HG03025 (cell line): ENCODE measurements around the gene HHIPL2.
"Not testable (repeated sequence)": the region's sequence is repeated elsewhere in the genome, so short reads cannot be mapped to it uniquely, and the experiment has no call there.

Experiments
- ATAC-seq: cut with Tn5 transposase; IDR thresholded peaks from one replicate; pipeline ENCODE4 v1.9.1; 2021; ENCODE audit warnings: mild to moderate bottlenecking, moderate library complexity; ENCODE audit not compliant: unreplicated experiment, low FRiP score

The HHIPL2 gene

DNA sequence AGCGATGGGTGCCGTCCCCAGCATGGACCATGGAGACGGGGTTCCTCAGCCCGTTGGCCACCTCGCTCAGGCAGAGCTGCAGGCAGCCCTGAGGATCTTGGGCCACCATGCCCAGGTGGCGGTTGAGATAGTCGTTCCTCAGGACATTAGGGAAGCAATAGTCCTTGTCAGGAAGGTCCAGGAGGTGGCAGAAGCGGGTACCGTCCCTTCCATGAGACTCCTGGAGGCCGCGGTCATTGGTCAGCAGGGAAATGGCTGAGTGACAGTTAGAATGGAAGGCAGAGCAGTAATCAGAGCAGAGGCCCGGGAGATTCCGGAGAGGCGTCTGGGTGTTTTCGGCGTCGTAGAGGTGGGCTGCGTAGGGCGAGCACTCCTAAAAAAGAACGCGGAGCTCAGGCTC lies 4.1 kb downstream of the HHIPL2 start:
- no peak for ATAC-seq

DNA sequence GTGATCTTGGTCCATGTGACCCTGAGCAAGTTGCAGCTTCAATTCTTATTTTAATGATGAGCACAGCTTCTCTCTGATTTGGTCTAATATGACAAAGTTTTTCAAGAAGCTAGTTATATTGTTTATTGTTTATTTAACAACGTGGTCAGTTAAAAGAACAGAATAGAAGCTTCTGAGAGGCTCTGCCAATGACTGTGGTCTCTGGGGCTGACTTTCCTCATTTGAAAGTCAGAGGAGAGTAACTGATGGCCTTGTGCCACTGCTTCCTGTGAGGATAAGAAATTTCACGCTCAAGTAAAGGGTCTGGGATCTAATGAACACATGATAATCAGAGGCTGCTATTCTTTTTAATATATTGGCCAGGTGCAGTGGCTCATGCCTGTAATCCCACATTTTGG lies 7.3 kb downstream of the HHIPL2 start:
- ATAC-seq: no peak

DNA sequence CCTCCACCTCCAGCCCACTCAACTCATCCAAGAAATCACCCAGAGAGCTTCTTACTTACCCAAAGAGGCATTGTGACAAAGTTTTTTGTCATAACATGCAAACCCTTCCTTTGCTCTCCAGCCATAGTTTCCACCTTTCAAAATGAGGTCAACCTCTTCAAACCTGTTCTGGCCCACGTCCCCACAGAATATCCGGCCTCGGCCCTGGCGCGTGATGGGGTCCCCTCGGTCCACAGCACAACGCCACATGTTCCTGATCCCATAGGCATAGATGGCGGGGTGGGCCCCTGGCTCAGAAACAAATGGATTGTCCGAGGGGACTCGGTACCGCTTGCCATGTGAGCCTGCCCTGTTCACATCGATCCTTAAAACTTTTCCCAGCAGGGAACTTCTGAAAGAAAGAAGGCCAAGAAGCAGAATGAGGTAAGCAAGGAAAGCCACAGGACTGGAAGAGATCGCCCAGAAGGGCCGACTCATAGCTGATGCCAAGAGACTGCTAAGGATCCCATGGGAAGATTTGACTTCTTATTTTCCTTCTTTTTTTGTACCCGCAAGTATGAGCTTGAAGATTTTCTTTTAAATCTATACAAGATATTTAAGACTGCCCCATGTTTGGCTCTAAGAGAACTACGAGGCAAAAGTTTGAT lies 7.8 kb downstream of the HHIPL2 start:
- ATAC-seq: no peak

DNA sequence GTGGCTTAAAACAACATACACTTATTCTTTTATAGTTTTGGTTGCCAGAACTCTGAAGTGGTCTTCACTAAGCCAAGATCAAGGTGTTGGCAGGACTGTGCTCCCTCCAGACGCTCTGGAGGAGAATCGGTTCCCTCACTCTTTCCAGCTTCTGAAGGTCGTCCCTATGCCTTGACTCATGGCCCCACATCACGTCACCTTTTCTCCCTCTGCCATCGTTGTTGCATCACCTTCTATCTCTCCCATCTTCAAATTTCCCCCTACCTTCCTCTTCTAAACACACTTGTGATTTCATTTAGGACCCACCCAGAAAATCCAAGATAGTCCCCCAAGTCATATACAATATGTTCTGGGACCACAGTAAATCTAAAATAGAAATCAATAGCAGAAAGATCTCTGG lies 12.4 kb downstream of the HHIPL2 start:
- ATAC-seq: no peak

DNA sequence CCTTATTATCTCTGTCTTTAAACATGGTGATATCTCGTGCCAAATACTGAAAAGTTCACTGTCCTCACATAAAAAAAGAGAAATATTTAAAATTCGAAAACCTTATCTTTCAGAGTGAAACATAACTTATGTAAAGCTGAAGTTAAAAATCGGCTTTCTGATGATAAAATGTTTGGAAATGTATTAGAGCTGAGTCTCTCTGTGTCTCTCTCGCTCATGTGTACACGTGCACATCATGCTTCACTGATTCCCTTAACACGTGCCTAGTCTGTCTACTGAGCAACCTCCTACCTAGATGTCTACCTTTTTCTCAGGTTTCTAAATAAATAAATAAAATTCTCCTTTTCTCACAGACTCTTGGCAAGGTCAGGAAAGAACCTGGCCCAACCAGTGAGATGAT lies 17.1 kb downstream of the HHIPL2 start:
- no peak for ATAC-seq

DNA sequence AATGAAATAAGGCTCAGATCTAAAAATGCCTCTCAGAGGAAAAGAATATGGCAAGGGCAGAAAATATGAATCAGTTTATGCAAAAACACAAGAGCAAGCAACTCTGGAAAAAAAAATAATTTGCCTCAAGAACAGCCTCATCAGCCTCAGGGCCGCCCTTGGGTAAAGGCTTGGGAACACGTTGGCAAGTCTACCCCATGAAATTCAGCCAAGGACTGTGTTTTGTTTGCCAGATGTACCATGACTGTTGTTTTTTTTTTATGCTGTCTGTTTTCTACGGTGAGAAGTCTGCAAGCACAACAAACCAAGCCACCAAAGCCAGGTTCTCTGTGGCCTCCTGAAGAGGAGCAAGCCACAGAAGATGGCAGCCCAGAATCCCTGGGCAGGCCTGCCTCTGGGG lies 18.0 kb downstream of the HHIPL2 start:
- ATAC-seq: no peak

DNA sequence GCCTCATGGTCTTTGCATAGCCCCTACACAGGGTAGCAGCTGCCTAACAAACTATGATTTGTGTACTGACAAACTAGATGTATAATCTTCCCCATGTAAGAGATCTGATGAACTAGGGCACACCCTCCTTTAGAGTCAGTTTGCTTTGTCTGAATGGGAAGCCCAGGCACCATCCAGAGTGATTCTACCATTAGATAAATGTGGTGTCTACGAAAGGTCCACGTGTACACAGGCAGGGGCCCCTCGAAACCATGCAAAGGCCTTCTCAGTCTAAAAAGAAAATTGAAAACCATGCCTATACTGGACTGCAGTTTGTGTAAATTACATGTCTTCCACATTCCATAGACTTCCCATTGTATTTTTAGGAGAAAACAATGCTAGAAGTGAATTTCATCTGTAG lies 18.7 kb downstream of the HHIPL2 start:
- ATAC-seq: no peak

DNA sequence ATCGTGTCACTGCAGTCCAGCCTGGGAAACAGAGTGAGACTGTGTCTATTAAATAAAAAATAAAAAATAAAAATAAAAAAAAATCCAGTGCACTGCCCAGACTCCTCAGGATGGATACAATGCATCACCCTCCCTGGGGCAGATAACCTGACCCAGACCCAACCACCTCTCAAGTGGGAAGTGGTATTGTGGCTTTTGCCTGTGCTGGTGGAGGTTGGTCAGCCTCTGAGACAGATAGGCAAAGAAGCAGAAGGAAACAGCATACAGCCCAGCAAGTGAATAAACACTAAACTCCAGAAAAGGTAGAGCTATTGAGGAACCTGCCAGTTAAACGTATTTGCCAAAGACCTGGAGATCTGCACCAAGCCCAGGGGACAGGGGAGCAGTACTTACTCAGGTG lies 22.0 kb downstream of the HHIPL2 start:
- ATAC-seq: no peak

DNA sequence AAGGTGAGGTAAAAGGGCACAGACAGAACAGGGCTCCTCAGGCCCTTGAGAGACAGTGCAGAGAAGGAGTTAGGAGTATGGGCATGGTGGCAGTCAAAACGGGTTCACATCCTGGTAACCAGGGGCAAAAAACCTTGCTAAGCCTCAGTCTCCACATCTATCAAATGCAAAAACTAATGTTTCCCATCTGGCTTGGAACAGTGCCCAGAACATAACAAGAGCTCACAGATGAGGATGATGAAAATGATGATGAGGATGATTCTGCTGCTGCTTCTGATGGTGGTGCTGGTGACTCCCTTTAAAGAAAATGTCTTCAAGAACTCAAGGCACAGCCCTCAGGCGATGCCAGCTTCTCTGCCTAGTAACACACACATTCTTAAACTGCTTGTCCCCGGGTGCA lies 24.1 kb downstream of the HHIPL2 start:
- ATAC-seq: no peak

DNA sequence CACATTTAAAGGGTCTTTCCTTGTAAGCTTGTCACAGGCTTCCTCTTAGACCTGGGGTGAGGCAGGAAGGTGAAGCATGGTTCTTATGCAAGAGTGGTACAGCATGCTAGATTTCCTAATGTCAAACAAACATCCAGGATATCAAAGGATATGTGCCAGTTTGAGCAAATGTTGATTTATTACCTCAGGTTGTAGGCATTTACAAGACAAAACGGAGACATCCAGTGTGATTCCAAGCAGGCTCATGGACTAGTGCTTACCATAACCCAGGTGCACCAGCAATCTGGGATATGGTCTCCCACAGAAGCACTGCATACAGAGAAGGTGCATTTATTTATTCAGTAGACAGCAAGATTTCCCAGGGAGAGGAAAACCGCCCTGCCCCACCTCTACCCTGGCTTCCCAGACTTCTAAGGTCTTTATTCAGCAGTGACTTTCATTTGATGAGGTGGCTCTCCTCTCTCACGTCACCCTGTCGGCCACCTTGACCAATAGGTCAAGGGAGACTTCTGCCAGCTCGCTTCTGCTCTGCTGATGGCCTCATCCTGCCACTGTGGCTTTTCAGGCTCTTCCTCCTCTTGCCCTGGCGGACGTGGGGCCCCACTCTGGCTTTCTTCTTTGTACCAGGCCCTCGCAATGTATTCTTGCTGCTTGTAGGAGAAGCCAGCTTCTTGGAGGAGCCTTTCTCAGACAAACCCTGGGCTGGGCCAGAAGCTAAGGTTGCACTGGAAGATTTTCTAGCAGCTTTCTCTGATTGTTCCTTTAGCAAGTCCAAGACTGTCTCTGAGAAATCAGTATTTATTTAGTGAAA lies 25.6 kb downstream of the HHIPL2 start:
- no peak for ATAC-seq

DNA sequence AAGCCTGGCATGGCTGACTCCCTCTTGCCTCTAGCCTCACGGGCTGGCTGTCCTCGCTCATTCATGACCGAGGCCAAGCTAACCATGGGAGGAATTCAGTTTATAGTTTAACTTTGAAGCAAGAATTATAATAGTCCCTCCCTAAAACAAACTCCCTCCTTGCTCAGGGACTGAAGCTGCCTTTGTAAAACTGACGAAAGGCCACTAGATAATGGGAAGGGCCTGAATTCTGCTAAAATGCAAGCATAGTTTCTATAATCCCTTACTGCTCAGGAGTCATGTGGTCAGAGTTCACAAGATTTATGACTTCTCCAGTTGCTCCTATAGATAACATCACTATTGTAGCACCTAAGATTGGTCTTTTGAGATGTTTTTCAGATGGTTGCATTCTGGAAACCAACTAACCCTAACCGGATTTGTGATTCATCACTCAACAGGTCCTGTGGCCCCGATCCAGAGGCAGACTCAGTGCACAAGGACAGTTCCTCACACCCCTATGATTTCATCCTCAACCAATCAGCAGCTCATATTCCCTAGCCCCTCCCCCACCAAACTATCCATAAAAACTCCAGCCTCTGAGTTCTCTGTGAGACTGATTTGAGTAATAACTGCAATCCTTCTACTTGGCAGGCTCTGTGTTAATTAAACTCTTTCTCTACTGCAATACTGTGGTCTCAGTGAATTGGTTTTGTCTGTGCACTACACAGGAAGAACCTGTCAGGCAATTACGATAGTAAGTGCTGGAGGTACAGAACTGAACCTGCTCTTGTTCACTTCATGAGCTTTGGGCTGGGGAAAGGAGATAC lies 26.4 kb downstream of the HHIPL2 start:
- no peak for ATAC-seq

DNA sequence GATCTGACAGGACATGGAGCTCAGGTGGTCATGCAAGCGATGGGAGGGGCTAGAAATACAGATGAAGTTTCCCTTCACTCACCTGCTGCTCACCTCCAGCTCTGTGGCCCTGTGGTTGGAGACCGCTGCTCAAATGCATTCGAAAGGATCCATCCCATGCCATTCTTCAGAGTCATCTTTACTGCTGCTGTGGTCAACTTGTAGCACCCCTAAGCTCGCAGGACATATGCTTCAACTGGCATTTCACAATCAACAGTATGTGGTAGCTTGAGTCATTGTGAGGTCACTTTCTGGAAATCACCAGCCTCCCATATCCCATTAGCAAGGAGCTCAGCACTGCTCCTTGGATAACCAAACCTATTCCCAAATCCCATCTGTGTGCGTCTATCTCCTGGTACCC lies 58.4 kb downstream of the HHIPL2 start:
- not testable (repeated sequence) for ATAC-seq

DNA sequence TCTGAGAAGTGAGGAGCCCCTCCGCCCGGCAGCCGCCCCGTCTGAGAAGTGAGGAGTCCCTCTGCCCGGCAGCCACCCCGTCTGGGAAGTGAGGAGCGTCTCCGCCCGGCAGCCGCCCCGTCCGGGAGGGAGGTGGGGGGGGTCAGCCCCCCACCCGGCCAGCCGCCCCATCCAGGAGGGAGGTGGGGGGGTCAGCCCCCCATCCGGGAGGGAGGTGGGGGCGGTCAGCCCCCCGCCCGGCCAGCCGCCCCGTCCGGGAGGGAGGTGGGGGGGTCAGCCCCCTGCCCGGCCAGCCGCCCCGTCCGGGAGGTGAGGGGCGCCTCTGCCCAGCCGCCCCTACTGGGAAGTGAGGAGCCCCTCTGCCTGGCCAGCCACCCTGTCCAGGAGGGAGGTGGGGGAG lies 60.1 kb downstream of the HHIPL2 start:
- not testable (repeated sequence) for ATAC-seq

DNA sequence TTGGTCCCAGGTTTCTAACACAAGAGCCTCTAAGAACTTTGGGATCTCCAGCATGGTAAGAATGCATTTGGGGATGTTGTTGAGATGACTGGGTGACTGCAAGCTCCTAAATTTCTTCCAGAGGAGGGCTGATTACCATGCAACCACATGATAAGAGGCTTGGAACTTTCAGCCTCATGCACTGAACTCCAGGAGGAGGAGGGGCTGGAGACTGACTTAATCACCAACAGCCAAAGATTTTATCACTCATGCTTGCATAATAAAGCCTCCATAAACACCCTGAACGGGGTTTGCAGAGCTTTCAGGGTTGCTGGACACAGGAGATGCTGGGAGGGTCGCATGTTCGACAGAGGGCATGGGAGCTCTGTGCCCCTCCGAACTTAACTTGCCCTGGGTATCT lies 63.9 kb downstream of the HHIPL2 start:
- ATAC-seq: not testable (repeated sequence)

DNA sequence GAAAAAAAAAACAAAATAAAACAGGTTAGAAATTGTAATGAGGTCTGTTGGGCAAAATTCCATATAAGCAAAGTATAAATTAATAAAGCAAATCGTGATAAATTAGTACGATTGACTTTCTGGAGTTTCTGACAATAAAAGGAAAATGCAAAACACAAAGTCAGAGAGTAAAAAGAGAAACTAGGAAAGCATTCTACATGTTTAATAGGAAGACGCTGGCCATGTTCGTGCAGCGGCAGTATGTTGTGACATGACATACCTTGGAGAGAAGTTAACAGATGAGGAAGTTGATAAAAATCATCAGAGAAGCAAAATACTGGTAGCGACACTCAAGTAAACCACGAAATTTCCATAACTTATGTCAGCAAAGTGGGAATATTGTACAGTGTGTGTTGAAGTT lies 68.3 kb downstream of the HHIPL2 start:
- ATAC-seq: not testable (repeated sequence)

DNA sequence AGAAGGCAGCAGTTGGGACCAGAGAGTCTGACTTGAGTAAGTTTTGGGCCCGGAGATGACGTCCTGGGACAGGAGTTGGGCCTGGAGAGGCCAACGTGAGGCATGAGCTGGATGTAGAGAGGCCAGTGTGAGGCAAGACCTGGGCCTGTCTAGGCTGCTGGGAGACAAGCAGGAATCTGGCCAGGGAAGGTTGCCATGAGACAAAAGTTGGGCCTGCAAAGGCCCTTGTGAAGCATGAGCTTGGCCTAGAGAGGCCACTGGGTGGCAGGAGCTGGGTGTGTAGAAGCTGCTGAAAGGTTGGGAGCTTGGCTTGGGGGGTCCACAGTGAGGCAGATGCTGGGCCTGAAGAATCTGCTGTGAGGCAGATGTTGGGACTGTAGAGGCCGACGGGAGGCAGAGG lies 71.5 kb downstream of the HHIPL2 start:
- ATAC-seq: not testable (repeated sequence)

DNA sequence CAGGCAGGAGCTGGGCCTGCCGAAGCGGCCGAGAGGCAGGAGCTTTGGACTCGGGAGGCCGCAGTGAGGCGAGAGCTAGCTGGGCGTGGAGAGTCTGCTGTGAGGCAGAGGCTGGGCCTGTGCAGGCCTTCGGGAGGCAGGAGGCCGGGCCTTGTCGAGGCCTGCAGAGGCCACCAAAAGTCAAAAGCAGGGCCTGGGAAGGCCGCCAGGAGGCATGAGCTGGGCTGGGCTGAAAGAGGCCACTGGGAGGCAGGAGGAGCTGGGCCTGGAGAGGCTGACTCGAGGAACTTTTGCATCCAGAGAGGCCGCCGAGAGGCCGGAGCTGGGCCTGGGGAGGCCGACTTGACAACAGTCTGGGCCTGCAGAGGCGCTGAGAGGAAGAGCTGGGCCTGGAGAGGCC lies 74.2 kb downstream of the HHIPL2 start:
- ATAC-seq: not testable (repeated sequence)

DNA sequence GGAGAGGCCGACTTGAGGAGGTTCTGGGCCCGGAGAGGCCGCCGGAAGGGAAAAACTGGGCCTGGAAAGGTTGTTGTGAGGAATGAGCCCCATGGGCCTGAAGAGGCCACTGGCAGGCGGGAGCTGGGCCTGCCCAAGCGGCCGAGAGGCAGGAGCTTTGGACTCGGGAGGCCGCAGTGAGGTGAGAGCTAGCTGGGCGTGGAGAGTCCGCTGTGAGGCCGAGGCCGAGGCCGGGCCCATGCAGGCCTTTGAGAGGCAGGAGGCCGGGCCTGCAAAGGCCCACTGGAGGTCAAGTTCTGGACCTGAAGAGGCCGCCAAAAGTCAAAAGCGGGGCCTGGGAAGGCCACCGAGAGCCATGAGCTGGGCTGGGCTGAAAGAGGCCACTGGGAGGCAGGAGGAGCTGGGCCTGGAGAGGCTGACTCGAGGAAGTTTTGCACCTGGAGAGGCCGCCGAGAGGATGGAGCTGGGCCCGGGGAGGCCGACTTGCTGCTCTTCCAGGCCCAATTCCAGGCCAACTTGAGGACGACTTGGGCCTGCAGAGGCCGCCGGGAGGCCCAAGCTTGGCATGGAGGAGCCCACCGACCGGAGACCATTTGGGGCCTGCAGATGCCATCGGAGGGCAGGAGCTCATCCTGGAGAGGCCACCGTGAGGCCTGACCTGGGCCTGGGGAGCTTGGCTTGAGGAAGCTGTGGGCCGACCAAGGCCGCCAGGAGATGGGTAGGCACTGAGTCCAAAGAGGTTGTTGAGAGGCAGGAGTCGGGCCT lies 74.9 kb downstream of the HHIPL2 start:
- not testable (repeated sequence) for ATAC-seq
